ENCODE results near the gene DRG2.
A peak's percentile ranks its signal among the peaks of the same experiment; 100 is the strongest.

DRG2 gene

DNA sequence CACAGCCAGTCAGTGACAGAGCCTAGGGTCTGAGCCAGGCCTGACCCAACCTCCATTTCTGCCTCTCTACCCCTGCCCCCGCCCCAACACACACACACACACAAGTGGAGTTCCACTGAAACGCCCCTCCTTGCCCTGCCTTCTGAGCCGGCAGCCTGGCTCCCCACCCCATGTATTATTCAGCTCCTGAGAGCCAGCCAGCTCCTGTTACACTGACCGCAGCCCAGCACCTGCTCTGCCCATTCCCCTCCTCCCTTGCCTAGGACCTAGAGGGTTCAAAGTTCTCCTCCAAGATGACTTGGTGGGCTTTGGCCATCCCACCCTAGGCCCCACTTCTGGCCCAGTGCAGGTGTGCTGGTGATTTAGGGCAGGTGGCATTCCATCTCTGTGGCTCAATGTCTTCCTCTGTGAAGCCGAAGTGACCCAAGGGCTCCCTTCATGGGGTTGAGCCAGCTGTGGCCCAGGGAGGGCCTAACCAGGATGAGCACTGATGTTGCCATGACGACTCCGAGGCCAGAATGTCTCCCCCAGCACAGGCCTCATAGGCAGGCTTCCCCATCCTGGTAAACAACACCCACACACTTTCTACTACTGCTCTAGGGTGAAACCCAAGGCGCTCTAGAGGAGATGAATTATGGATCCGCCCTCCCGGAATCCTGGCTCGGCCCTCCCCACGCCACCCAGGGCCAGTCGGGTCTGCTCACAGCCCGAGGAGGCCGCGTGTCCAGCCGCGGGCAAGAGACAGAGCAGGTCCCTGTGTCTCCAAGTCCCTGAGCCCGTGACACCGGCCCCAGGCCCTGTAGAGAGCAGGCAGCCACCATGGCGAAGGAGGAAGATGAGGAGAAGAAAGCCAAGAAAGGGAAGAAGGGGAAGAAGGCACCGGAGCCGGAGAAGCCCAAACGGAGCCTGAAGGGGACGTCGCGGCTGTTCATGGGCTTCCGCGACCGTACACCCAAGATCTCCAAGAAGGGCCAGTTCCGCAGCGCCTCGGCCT, 30.5 kb downstream of the DRG2 start:
- no peak for DNase-seq

GRCh38 chr17:18119166-18119745, 31.5 kb downstream of the DRG2 start:
- DNase-seq = no peak

- DNase-seq = no peak
These were observed 32.2 kb downstream of the DRG2 start for GRCh38 chr17:18119938-18120337.

DNA sequence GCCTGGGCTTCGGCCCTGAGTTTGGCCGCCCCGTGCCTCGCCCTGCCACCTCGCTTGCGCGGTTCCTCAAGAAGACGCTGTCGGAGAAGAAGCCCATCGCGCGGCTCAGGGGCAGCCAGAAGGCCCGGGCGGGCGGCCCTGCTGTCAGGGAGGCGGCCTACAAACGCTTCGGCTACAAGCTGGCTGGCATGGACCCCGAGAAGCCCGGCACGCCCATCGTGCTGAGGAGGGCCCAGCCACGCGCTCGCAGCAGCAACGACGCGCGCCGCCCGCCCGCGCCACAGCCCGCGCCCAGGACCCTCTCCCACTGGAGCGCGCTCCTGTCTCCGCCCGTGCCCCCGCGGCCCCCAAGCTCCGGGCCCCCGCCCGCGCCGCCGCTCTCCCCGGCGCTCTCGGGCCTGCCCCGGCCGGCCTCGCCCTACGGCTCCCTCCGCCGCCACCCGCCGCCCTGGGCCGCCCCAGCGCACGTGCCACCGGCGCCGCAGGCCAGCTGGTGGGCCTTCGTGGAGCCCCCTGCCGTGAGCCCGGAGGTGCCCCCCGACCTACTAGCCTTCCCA, 32.8 kb downstream of the DRG2 start:
- no peak for DNase-seq

GRCh38 chr17:18121144-18121910, 33.6 kb downstream of the DRG2 start:
- no peak for DNase-seq

GRCh38 chr17:18122990-18123753, 35.4 kb downstream of the DRG2 start:
- DNase-seq = no peak

GRCh38 chr17:18124345-18125126, 36.8 kb downstream of the DRG2 start:
- DNase-seq = no peak

DNA sequence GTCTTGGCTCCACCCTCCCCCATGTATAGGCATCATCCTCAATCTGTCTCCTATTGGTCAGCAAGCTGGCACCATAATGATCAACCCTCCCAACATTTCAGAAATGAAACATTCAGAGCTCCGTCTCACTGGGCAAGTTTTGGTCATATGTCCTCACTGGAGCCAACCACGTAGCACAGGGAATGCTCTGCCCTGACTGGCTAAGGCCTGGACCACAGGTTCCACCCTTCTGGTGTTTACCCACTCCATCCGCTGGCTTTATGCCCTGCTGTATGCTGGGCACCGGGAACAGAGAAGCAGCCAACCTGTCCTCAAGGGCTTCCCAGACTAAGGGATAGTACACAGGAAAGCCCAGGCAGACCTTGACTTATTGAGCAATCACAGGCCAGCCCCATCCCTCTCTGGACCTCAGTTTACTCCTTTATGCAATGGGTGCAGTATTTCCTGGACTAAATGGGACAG, 41.3 kb downstream of the DRG2 start:
- no peak for DNase-seq

GRCh38 chr17:18132711-18133110, 45.0 kb downstream of the DRG2 start:
- no peak for DNase-seq

GRCh38 chr17:18136357-18136756, 48.6 kb downstream of the DRG2 start:
- DNase-seq = no peak

DNA sequence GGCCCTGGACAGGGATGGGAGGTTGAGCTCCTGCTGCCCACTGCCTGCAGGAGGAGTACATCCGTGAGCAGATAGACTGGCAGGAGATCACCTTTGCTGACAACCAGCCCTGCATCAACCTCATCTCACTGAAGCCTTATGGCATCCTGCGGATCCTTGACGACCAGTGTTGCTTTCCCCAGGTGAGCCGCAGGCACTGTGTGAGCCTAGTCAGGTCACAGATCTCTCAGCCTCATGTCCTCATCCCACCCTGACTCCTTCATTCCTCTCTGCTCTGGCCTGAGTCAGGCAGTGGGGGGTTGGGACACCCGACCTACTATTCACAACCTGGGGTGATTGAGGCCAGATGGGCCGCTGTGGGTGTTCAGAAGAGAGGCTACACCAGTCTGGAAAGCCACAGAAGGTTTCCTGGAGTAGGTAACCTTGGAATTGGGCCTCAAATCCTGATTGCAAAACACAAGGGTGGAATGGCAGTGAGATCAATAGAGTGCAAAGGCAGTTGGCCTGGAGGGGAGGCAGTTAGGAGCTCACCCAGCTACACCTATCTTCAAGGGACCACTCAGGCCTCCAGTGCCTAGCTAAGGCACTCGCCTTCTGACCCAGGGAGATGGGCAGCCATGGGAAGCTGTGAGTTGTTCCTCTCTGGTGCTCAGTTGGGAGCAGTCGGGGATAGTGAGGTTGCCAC, 50.5 kb downstream of the DRG2 start:
- no peak for DNase-seq

- DNase-seq = no peak
These were observed 51.3 kb downstream of the DRG2 start for GRCh38 chr17:18139092-18139491.

DNA sequence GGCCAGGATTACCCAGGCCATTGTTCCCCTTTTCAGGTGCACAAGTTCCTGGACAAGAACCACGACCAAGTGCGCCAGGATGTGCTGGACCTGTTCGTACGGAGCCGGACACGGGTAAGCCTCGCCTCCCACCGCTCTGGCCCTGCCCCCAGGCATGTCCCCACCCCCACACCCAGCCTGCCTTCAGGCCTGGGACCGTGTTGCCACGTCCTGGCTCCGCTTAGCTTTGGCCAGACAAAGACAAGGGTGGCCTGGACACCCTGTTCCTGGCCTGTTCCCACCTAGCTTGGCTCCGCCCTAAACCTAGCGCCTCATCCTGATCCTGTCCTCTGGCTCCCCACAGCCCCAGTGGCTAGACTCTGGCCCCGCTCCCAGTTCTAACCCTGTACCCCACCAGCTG, 51.8 kb downstream of the DRG2 start:
- DNase-seq = no peak

- no peak for DNase-seq
These were observed 52.2 kb downstream of the DRG2 start for GRCh38 chr17:18139949-18140348.

- DNase-seq = no peak
These were observed 52.9 kb downstream of the DRG2 start for GRCh38 chr17:18140648-18141047.

DNA sequence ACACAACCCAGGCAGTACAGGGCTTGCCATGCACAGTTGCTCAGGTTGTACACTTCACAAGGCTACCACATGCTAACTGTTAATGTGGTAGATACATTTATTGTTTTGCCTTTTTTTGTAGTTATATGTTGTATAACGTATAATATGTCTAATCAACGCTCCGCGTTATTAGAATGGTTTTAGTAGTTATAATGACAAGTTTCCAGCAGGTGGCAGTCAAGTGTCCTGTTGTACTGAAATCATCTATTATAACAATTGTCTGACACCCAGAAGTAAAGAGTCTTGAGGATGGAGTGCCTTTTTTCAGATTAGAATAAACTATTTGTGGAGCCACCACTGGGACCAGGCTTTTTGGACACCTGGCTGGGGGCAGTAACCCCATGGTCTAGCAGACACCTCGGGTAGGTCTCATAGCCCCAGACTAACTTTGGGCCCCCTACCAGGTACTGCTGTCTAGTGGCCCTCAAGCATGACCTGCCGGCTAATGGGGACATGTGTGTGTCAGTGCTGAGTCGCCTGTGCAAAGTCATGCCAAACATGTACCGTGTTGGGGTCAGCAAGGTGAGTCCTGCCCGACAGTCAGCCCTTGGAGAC, 53.6 kb downstream of the DRG2 start:
- DNase-seq = peak; percentile 75

DNA sequence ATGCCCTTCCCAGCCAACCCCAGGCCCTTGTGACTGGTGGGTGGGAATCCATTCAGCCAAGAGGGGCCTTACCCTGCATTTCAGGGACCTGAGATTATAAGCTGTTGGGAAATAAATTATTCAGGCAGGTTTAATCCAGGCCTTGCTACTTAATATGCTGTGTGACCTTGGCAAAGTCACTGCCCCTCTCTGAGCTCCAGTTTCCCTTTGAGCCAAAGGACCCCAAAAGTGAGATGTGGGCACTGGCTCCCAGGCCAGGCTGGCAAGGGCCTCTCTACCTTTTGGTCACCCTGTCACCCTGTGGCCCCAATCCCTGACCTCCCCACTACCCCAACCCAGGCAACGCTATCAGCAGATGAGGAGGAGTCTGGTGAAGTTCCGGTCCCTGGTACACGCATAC, 54.7 kb downstream of the DRG2 start:
- DNase-seq = no peak

- no peak for DNase-seq
These were observed 55.5 kb downstream of the DRG2 start for GRCh38 chr17:18143044-18143936.

- no peak for DNase-seq
These were observed 56.5 kb downstream of the DRG2 start for GRCh38 chr17:18144261-18144660.

Data from CD4-positive, alpha-beta T cell treated with Interleukin-17A for 1 hour (primary cell).